Left lobe of liver (tissue), 2 donors: ENCODE measurements around the gene HIVEP3. TPM values are rescaled to one million over a fixed set of nuclear protein-coding genes. Genes with fewer than 3 reads are reported as not detected.
A peak's percentile ranks its signal among the peaks of the same experiment; 100 is the strongest.

Experiments
- ATAC-seq: fragments of 200-7000 bp; cut with Tn5 transposase; one replicate; pipeline ENCODE4 v1.9.1; 2020; ENCODE audit warnings: mild to moderate bottlenecking, moderate library complexity
- DNase-seq: peaks from one replicate; pipeline ENCODE4 v3.0.0-alpha.2; 2020; ENCODE audit warnings: low spot score
- total RNA-seq: library from RNA; stranded (reverse); gene quantifications from one replicate; pipeline ENCODE4 v1.2.1, GENCODE V29; 2021
- donor health status: DM: no; HTN: no; CAD: no; lungs with moderate emphysema.
- donor health status: DM: no; HTN: yes; CAD: no.

Gene HIVEP3
- total RNA-seq, 1 donor from 2014 or later, result 2.6 TPM

DNA sequence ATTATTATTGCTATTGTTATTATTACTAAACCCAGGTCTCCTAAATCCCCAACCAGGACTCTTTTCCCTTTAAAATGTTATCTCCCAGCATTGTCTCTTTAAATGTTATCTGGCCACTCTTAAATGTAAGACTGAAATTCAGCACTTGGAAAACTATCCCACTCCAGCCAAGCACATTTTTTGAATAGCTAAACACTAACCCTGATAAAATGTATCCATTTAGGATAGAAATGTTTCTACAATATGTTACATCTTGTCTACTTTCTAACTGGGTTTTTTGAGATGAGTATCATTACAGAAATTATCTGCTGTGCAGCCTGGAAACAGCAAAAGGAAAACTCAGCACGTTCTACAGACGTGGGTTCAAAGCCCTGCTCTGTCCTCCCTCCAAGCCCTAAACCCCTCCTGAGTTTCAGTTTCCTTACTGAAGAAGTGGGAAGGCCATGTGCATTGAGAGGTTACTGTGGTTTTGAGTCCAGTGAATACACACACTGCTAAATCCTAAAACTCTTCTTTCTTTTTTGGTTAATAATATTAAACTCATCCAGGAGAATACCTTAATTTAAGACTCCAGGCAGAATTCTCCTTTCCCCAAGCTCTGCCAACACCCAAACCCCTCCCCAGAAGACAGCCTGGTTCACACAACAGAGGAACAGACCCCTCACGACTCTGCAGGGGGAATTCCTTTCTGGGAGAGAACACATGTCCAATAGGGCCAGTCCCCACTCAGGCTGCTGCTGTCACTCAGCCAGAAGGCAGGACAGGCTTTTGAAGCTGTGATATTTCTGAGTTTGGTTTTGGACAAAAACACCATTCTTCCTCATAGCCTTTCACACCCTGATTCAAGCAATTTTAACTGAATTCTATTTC, 41.9 kb downstream of the HIVEP3 start:
- DNase-seq (no peak), ATAC-seq (no peak)

DNA sequence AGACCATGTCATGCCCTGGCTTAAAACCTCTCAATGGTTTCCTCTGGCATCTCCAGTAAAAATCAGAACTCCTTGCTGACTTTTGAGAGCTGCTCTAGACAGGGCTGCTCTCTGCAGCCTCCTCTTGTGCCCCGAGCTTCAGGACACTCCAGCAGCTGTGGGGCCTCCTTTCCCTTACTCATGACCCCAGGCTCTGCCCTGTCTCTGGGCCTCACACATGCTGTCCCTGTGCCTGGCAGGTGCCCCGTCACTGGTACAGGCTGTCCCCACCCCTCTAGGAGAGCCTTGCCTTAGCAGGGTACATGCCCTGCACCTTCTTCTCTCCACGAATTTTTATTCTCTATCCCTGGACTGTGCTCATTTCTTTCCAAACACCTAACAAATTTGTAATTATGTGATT, 43.2 kb downstream of the HIVEP3 start:
- ATAC-seq, result no peak
- no peak for DNase-seq

DNA sequence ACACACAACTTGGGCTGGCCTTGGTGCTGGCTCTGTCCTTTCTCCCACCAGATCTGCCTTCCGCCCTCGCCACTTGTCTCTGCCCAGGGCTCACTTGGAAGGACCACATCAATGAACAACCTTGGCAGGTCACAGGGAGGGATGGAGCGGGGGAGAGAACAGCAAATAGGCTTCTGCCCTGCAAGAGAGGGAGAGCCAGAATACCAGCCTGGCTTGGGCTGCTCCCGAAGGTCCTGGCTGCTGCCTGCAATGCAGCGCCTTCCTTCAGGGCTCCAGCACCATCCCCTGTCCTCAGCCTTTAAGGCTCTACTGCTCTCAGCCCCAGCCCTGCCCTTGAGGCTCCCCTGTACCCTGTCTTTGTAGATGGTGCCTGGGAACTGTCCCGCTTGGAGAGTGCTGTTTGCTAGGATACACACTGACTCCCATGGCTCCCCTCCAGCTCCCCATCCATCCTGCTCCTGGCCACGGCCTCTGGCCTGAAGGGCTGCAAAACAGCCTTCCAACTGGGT, 43.8 kb downstream of the HIVEP3 start:
- ATAC-seq (no peak), DNase-seq (no peak)

DNA sequence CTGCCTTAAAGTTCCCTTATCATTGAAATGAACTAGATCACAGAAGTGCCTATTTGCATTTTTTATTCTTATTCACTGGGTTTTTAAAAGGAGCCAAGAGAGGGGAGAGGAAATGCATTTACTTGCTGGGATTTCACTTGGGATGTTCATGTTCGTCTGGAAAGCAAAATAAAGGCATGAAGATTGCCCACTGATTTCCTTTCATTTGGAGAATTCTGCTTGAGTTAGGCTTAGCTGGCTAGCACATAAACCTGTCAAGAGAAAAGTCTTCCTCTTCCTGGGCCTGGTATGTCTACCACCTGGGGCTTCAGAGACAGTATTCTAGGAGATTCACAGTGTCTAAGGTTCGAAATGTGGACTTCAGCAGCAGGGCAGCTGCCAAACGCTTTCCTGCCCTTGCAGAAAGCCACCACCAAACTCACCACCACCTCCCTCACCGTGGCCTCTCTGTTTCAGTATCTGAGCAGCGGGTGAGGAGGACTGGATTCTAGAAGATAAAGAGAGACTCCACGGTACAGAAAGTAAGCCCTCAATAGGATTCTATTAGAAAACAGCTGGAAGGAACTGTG, 44.5 kb downstream of the HIVEP3 start:
- ATAC-seq (no peak), DNase-seq (no peak)

DNA sequence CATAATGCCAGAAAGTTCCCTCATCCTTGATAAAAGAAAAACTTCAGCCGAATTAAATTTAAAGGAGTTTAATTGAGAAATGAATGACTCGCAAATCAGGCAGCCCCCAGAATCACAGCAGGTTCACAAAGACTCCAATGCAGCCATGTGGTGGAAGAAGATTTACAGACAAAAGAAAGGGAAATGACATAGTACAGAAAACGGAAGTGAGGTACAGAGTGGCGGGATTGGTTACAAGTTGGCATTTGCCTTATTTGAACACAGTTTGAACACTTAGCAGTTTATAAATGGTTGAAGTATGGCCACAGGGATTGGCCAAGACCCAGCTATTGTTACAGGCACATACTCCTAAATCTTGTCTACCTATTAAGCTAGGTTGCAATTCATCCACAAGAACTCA, 46.6 kb downstream of the HIVEP3 start:
- ATAC-seq, result no peak

DNA sequence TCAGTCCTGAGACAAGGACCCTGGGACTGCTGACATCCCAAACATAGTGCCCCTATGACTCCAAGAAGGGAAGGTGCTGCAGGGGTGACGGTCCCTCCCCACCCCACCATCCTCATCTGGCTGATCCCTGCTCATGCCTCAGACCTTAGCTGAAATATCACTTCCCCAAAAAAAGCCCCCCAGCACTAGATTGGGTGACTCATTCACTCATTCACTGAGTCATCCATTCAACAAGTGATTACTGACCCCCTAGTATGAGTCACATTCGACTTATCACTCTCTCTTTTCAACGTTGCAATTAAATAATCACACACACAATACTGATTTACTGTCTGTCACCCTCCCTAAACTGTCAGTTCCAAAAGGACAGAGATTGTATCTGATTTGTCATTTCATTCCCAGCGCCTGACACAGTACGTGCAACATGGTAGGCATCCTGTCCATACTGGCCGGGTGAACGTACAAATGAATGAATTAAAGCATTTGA, 48.6 kb downstream of the HIVEP3 start:
- ATAC-seq (no peak), DNase-seq (no peak)

More for the DNA sequence above, 46.6 kb downstream of the HIVEP3 start:
- DNase-seq, result no peak

DNA sequence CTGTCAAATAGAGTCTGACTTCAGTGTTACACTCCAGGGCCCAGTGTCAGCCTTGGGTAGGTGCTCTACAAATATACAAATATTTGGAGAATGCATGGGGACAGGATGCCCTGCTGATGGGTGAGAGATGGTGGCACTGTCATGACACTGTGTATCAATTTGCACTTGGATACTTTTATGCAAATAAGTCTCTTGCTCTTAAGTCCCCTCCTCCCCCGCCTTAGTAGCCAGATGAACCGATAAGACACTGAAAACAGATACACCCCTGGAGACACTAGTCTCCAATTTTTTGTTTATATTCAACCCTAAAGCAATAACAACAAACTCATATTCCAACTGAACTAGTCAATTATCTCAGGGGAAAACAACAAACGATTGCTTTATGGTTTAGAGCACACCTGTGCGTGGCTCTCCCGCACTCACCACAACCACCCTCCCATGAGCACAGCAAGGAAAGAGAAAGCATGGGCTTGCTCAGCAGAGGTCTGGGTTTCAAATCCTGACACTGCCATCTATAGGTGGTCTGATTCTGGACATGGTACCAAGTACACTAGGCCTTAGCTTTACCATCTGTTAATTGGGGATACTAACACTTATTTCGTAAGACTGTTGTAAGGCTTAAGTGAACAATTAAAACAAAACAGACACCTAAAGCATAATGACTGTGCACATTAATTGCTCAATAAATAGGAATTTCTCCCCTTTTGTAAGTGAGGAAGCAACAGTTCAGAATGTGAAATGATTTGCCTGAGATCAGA, 50.3 kb downstream of the HIVEP3 start:
- ATAC-seq, result no peak
- DNase-seq, result no peak

DNA sequence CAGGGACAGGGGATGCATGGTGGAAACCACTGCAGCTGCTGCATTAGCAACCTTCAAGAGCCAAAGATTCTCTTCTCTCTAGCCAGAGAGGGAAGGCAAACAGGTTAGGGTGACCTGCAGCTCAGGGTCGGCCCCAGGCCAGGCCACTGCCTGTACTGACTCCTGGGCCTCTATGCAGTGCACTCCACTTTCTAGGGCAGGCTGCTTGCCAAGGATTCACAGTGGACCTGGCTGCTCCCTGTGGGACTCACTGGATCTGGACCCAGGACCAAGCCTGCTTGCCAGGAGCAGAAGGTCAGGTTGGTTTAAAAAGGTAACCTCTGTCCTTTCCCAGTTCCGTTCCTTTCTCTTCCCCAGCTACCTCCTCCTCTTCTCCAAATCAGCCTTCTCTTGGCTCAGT, 52.4 kb downstream of the HIVEP3 start:
- ATAC-seq, result peak; percentile 98
- DNase-seq, result peak; percentile 94

DNA sequence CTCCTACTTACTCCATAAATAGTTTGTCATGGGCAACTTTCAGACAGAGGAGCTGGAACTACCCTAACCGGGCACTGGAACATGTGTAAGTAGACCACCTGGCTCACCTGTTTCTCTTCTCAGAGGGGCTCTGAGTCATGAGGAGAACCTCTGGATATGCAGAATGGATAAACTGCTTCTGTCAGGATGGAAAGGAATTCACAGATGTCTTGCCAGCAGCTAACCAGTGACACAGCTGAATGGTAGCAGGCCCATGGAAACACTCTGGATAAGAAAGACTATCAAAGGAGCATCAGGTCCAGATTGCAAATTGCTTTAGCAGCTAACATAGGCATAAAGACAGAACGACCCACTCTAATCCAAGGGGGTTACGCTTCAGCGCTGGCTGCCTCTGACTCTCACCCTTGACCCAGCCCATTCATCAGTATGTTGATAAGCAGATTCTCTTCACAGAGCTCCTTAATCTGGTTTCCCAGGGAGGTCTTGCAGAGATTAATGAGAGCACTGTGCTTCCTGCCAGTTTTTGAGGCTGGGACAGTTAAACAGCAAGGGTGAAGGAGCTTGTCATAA, 54.2 kb downstream of the HIVEP3 start:
- no peak for ATAC-seq

DNA sequence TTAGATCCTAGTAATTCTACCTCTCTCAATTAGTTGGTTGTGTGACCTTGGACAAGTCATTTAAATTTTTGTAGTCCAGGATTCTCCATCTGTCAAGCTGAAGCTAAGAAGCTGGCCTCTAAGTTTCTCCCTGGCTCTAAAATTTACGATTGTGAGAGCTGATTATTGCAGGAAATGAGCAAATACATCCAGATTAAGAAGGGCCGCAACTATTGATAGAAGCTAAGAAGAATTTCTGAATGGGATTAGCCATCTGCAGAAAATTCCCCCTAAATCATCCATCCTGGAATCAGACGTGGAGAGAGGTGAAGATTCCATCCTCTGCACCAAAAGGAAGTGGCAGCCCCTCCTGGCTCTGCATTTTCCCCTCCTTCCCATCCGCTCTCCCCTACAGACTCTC, 55.0 kb downstream of the HIVEP3 start:
- DNase-seq (no peak), ATAC-seq (no peak)

More for the DNA sequence above, 54.2 kb downstream of the HIVEP3 start:
- DNase-seq, result no peak

DNA sequence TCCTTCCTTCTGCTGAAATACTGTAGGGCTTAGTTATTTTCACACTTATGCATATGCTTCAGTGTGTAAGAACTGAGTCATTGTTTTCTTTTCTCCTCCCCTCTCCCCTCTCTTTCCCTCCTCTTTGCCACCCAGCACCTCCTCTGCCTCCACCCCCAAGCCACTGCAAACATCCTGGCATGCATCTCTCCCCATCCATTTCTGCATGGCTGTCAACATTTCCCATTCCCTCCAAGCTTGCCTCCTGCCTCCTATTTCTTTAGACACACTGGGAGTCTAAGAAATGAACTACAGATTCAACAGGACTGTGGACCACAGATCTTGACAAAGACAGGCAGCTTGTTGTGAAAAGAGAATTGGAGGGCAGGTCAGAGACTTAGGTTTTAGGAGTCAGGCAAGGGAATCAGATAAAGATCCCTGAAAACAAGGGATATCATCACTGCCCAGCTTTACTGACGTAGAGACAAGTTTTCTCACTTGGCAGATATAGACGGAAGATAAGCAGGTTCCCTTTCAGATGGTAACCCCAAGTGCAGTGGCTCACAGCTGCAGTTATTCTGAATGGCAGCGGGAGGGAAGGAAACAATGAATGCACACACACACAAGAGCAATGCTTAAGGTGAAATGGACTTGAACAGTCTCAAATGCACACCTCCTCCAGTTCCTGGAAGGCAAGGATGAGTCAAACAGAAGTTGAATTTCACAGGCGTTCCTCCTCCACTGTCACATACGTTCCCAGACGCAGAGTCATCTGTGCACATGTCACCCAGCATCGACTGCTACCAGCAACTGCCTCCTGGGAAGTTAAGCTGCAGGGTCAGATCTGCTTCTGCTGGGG, 56.1 kb downstream of the HIVEP3 start:
- ATAC-seq, result no peak
- no peak for DNase-seq

DNA sequence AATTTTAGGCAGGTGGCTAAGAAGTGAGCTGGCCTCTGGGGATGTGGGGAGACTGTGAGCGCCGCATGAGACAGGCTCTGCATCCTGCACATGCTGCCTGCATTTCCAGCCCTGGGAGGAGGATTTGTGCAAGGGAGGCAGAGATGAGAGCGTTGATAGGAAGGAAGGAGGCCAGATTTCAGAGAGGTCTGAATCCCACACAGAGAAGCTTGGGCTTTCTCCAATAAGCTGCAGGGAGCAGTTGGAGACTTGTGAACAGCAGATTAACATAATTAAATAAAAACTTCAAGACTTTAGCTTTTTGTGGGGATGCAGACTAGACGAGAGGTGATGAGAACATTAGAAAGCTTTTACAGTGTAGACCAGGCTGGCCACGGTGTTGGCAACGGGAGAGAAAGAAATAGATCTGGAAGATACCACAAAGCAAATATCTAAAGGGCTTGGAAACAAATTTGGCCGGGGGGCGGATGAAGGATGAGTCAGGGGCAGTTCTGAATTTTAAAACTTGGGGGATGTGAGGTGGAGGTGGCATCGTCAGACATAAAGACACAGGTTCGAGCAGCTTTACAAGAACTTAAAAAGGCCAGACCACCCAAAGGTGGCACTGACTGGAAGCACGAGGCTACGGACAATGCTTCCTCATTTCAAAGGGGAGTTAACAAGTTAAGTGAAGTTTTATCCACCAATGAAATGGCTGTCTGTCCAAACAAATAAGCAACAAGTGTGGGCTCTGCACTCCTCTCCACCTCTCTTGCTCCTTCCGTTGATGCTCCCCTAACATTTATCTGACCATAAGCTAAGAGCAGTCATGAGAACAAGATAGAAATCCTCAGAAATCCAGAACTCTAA, 57.0 kb downstream of the HIVEP3 start:
- no peak for DNase-seq
- ATAC-seq, result no peak

DNA sequence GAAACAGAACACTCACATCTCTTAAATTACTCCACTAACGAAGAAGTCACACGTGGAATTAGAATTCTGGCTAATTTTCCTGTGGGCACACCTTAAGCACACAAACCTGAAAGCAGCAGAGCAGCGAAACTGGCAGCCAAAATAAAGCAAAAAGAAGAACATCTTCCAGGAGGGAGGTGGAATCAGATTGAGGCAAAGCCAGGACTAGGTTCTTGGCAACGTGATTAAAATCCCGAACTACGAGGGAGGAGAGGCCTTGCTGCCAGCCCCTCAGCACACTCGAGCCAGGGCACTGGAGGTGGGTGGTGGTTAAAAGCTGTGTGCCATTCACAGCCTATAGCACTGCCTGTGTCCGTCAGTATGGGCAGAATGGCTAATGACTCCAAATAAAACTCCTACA, 58.0 kb downstream of the HIVEP3 start:
- ATAC-seq (no peak), DNase-seq (no peak)

DNA sequence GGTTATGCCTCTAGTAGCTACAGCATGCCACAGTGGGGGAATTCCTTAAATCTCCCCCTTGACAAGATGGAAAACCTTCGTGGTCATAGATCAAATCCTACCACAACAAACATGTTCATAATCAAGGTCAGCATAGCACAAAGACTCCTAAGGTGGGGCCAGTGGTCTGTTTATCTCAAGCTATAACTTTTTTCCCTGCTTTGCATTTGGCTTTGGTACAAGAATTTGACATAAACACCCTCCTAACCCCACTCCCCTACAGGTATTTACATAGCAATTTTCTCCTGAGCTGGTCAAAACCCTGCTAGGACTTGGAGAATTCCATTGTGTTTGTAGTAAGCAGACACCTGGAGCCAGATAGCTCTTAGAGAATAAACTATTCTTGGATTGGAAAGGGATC, 58.5 kb downstream of the HIVEP3 start:
- ATAC-seq (no peak), DNase-seq (no peak)

DNA sequence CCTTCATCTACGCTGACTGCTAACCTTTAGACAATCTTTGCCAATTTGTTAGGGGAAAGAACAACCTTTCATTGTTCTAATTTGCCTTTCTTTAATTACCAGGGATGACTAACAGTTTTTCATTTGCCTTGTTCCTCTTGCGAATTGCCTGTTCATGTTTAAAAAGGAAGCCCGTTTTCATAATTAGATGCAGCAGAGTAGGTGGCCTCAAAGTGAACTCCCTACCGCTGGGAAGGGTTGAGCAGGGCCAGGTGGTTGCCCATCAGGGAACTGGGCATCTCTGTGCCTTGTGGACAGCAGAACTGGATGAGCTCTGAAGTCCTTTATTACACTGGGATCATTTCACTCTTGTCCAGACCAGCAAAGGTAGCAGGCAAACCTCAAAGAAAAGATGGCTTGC, 59.0 kb downstream of the HIVEP3 start:
- DNase-seq, result no peak
- no peak for ATAC-seq

DNA sequence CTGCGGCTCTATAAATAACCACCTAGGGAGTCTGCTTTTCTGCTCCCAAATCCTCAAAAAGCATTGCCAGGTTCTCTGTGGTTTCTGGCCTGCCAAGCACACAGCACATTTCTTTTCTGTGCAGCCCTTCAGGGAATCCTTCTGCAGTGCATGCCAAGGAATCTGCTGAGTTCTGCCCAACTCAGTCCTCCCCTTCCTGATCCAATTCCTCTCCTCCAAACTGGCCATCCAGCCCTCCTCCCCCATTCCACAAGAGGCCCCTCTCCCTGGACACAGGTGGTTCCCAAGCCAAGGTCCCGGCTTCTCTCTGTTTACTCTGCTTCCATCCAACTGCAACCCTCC, 61.8 kb downstream of the HIVEP3 start:
- ATAC-seq (no peak), DNase-seq (no peak)

DNA sequence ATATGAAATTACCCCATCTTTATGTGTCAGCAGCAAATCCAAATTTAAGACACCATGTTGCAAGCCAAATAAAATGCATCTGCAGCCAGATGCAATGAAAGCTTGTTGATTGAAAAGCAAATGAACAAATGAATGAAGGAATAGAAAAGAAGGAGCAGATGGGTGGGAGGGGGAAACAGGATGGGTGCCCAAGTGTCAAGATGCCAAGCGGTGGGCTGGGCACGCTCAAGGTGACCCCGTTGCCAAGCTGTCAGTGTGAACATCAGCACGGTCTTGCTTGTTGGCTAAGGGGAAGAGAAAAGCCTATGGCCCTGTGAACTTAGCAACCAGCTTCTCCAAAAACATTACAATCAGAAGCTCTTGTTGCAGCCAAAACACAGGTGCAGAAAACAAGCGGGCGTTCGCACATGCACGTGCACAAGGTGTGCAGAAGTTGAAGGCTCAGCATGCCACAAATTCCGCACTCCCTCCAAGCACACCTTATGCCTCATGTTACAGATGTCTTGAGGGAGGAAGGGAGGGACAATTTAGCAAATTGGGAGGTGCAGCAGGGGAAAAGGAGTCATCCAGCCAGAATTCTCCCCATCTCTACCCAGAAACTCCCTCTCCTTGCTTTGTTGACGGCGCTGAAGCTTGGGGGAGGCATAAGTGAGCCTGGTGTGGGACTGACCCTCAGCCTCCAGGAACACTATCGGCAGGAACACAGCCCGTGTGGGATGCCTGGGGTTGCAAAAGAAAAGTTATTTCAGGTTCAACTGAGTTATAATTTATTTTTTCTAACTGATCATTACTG, 62.4 kb downstream of the HIVEP3 start:
- no peak for DNase-seq
- no peak for ATAC-seq

DNA sequence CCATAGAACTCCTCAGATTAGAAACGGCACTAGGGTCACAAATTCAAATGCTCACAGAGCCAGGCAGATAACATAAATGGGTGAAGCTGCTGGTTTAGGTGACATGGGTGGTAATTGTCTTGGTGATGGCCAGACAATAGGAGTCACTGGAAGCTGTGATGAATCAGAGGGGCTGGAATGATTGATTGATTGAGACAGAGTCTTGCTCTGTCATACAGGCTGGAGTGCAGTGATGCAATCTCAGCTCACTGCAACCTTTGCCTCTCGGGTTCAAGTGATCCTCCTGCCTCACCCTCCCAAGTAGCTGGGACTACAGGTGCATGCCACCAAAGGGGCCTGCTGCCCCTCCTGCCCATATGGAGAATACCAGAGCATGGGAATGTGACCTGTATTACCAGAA, 63.0 kb downstream of the HIVEP3 start:
- ATAC-seq (no peak), DNase-seq (no peak)

DNA sequence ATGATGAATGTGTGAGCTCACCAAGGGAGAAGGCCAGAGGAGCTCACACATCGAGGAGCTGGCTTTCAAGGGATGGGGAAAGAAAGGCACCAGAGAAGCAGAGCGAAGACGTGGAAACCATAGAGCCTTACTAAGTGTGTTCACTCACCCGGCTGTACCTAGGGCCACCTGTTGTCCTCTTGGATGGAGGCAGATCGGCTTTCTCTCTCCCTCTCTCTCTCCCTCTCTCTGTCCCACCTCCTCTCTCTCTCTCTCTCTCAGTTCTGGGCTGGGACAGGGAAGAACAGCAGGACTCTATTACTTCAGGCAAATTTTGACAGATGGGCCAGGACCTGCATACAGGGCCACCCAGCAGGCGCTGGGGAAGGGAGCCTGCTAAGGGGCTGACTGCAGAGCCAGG, 64.8 kb downstream of the HIVEP3 start:
- no peak for DNase-seq
- no peak for ATAC-seq
